HUES64 (cell line): ENCODE measurements around the gene COA8.

Experiments used
- H3K27ac ChIP-seq: 2 replicates; pipeline ENCODE4 v1.7.0; 2013; ENCODE audit warnings: low read depth, low read length, inconsistent platforms
- H3K27me3 ChIP-seq: 2 replicates; pipeline ENCODE4 v1.6.1; 2013; ENCODE audit warnings: mild to moderate bottlenecking, low read length; ENCODE audit not compliant: insufficient read depth
- H3K36me3 ChIP-seq: 2 replicates; pipeline ENCODE4 v1.6.1; 2013; ENCODE audit warnings: mild to moderate bottlenecking, low read length; ENCODE audit not compliant: insufficient read depth
- H3K4me1 ChIP-seq: 2 replicates; pipeline ENCODE4 v1.6.1; 2013; ENCODE audit warnings: mild to moderate bottlenecking, low read length, moderate library complexity; ENCODE audit not compliant: insufficient read depth
- H3K4me3 ChIP-seq: 2 replicates; pipeline ENCODE4 v1.5.1; 2013; ENCODE audit warnings: mild to moderate bottlenecking, low read length, moderate library complexity
- H3K9ac ChIP-seq: 2 replicates; pipeline ENCODE4 v1.6.1; 2013; ENCODE audit warnings: mild to moderate bottlenecking, low read depth, low read length
- H3K9me3 ChIP-seq: 2 replicates; pipeline ENCODE4 v1.6.1; 2013; ENCODE audit warnings: low read depth, low read length; ENCODE audit not compliant: insufficient read depth
- WGBS: fragments of 150-250, 120-280 bp; methylation state at CpG from one replicate; pipeline ENCODE4 v1.1.7; 2013; ENCODE audit warnings: missing lambda C conversion rate; 5-methylcytosine and 5-hydroxymethylcytosine counted together

The COA8 gene

DNA sequence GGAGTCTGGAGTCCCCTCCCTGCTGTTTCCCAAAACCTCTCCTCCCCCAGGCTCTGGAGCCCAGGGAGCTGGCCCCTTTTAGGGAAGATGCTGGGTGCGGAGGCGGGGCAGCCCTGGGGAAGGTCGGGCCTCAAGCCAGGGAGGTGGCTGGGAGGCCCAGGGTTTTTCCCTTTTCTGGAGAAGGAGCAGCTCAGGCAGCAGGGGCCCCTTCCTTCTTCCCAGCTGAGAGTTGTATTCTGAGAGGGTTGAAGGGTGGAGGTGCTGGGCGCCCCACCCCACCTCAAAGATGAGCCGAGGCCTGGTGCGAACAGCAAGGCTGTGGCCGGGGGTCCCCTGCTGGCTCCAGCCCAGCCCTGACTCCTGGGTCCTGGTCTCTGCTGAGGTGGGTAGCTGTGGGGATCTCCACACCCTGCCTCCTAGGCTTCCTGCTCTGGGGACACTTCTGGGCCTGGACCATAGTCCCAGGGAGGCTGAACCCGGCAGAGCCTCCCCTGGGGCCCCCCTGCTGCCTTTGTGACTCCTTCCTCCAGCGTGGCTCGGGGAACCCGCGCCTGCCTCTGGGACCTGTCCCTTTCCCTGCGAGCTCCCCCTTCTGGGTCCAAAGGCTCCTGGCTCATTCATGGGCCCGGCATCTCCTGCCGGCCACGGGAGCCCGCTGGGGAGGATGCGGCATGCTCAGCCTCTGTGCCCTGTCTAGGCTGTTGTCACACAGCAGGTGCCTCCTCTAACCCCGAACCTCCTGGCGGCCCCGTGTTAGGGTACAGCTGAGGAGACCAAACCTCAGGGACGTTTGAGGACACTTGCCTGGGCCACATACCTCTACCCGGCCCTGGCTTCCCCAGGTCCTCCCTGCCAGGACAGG, 29.4 kb upstream of the COA8 start:
- Histone ChIP-seq H3K9me3 (no peaks in the 10 kb centered on the region), H3K27ac (no peak overlapping the region), H3K9ac (no peak overlapping the region), H3K4me1 (peaks cover 2% of the 10 kb centered on the region; the same call in 1 of the 2 replicates), H3K27me3 (no peaks in the 10 kb centered on the region), H3K4me3 (no peak overlapping the region), H3K36me3 (peaks cover 22% of the 10 kb centered on the region; the same call in 1 of the 2 replicates)
- 94% methylated on average over 23 of the region's 23 CpGs for whole genome bisulfite sequencing

DNA sequence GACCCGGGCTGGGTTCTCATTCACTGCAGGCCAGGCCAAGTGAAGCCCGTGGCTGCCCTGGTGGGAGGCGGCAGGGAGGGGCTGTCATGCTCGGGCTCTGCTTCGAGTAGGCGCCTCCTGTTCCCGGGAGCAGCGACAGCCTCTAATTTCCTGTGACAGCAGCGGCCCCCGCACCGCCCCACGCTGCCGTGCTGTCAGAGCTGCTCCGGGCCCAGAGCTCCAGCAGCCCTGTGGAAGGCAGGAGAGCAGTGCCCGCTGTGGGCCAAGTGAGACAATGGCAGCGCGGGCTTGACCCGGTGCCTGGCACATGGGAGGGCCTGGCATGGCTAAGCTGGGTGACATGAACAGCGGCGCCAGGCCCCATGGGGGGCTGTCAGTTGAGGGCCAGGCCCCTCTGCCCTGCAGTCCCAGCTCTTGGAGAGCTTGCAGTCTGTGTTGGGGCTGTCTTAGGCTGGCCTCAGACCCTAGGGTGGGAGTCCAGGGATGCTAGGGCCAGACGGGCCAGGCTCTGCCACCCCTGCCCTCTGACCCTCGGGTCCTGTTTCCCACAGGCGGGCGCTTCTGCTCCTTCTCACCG, 28.7 kb upstream of the COA8 start:
- peaks cover 2% of the 10 kb centered on the region; the same call in 1 of the 2 replicates for H3K4me1 ChIP-seq
- no peak overlapping the region for H3K9ac ChIP-seq
- no peaks in the 10 kb centered on the region for H3K27me3 ChIP-seq
- H3K4me3 ChIP-seq: no peak overlapping the region
- 95% methylated on average over 25 of the region's 25 CpGs for WGBS
- H3K9me3 ChIP-seq: no peaks in the 10 kb centered on the region
- peaks cover 22% of the 10 kb centered on the region; the same call in 1 of the 2 replicates for H3K36me3 ChIP-seq
- H3K27ac ChIP-seq: no peak overlapping the region

DNA sequence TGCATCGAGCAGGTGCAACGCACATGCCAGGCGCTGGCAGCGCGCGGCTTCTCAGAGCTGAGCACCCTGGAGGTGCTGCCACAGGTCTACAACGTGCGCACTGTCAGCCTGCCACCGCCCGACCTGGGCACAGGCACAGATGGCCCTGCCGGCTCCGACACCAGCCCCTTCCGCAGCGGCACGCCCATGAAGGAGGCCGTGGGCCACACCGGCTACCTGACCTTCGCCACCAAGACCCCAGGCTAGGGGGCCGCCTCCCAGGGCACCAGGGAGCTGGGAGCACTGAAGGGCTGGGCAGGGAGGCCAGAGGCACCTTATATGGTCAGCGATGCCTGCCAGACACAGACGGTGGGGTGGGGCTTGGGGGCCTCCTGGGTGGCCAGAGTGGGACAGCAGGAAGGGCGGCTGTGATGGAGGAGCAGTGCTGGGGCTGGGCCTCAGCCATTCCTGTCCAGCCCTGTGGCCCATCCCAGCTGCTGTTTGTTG, 28.1 kb upstream of the COA8 start:
- WGBS: 95% methylated on average over 22 of the region's 22 CpGs
- Histone ChIP-seq H3K27ac (no peak overlapping the region), H3K36me3 (peaks cover 22% of the 10 kb centered on the region; the same call in 1 of the 2 replicates), H3K4me1 (peaks cover 2% of the 10 kb centered on the region; the same call in 1 of the 2 replicates), H3K9ac (no peak overlapping the region), H3K27me3 (no peaks in the 10 kb centered on the region), H3K4me3 (no peak overlapping the region), H3K9me3 (no peaks in the 10 kb centered on the region)

DNA sequence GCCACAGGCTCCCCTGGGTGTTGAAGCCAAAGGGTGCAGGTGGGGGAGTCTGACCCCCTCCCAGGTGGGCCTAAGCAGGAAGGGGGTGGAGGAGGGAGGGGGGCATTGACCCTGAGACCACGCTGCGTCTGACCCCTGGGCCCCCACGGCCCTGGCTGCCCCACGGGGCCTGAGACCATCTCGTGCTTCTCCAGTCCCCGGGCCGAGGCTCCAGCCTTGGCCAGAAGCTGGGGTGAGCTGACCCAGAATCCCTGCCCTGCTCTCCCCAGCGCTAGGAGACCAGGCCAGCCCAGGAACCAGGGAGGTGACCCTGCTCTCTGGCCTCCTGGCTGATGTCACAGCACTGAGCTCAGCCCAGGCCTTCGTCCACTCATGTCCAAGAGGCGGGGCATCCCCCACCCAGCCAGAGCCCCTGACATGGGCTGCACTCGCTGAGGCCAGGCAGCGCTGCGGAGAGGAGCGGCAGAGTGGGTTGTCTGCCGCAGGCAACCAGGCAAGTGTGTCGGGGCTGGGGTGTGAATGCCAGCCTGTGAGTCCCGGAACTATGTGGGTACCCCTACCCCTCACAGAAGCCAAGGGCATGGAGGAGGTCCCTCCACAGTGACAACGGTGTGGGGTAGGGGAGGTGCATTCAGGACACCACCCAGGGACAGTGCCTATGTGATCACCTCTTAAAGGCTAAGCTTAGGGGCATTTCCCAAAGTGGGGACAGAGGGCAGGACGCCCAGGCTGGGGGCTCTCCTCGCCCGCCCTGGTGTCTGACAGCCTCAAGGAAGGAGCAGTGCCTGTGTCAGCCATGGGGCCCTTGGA, 27.5 kb upstream of the COA8 start:
- Histone ChIP-seq H3K9me3 (no peaks in the 10 kb centered on the region), H3K36me3 (peaks cover 22% of the 10 kb centered on the region; the same call in 1 of the 2 replicates), H3K4me1 (no peaks in the 10 kb centered on the region), H3K27ac (no peak overlapping the region), H3K4me3 (no peak overlapping the region), H3K9ac (no peak overlapping the region), H3K27me3 (no peaks in the 10 kb centered on the region)
- 94% methylated on average over 21 of the region's 21 CpGs for WGBS

DNA sequence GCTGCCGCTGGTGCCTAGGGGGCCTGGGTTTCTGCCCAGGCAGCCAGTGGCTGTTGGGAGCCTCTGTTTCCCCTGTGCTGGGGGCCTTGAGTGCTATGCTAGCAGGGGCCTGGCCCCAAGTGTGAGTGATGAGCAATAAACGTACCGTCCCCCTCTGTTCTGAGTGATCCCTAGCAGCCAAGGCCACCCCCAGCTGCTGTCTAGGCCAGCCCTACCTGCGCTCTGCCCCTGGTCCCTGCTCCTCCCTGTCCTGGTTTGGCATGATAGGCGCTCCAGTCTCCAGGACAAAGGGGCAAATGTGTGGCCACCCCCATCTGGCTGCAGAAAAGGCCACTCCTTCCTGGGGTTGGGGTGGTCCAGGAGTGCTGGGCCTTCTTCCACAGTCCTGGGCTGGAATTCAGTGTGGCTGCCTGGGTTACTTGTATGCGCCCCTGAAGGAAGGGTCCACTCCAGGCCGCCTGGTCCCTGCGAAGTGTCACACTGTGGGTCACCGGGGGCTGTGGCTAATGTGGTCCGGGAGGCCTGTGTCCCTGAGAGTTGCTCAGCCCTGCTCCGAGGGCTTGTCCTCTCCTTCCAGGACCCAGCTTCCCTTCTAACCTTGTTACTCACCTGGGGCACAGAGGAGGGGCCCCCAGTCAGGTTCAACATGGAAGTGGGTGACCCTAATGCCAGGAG, 26.7 kb upstream of the COA8 start:
- H3K36me3 ChIP-seq: peaks cover 22% of the 10 kb centered on the region; the same call in 1 of the 2 replicates
- H3K4me3 ChIP-seq: no peak overlapping the region
- H3K9me3 ChIP-seq: no peaks in the 10 kb centered on the region
- 93% methylated on average over 11 of the region's 11 CpGs for WGBS
- no peaks in the 10 kb centered on the region for H3K27me3 ChIP-seq
- H3K27ac ChIP-seq: no peak overlapping the region
- H3K9ac ChIP-seq: no peak overlapping the region
- peaks cover 4% of the 10 kb centered on the region; the same call in 1 of the 2 replicates for H3K4me1 ChIP-seq

DNA sequence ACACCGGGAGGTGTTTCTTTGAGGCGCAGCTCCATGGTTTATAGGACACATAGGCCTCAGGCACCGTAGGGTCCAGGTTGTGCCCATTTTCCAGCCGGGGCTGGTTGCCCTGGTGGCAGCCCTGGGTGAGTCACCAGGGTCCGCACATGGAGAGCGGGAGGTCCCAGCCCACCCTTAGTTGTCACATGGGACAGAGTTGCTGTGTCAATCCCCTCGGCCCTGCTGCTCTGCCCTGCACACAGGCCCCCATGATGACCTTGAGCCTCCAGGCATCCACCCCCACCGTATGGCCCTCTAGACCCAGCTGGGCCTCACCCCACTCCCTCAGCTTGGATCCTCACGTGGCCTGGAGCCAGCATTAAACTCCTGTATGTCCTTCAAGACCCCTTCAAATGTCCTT, 26.1 kb upstream of the COA8 start:
- Histone ChIP-seq H3K4me1 (peaks cover 7% of the 10 kb centered on the region), H3K27ac (no peak overlapping the region), H3K9me3 (no peaks in the 10 kb centered on the region), H3K4me3 (no peak overlapping the region), H3K27me3 (no peaks in the 10 kb centered on the region), H3K36me3 (peaks cover 22% of the 10 kb centered on the region; the same call in 1 of the 2 replicates), H3K9ac (no peak overlapping the region)
- 87% methylated on average over 9 of the region's 9 CpGs for WGBS

DNA sequence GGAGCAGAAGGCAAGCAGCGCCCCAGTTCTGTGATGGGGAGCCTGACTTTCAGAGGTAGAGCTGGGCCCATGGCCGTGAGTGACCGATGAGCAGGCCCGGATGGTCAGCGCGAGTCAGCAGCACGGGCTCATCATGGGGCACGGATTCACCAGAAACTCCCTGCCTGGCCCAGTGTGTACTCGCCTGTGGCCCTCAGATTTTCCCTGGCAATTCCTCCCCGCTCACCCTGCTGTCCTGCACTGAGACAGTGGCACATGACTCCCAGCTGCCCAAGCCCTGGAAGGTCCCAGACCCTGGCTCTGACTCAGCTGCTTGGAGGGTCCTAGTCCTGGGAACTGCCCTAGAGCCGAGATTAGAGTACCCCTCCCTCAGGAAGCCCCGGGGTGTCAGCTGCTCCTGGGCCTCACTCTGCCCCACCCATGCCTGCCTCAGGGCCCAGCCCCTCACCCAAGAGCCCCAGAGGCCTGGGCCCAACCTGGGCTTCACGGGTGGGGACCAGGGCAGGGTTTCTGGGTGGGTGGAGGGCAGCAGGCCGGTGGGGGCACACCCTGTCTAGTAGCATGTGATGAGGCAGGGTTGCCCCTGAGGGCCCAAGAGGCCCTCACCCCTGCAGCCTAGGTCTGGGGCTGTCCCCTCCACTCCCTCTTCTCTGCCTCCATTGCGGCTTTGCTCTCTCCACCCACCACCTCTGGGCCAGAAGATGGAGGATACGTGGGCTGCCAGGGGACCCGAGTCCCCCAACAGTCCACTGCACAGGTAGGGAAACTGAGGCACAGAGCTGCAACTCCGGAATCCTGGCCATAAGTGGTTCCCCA, 25.4 kb upstream of the COA8 start:
- WGBS: 72% methylated on average over 18 of the region's 18 CpGs
- Histone ChIP-seq H3K9ac (no peak overlapping the region), H3K27ac (no peak overlapping the region)

DNA sequence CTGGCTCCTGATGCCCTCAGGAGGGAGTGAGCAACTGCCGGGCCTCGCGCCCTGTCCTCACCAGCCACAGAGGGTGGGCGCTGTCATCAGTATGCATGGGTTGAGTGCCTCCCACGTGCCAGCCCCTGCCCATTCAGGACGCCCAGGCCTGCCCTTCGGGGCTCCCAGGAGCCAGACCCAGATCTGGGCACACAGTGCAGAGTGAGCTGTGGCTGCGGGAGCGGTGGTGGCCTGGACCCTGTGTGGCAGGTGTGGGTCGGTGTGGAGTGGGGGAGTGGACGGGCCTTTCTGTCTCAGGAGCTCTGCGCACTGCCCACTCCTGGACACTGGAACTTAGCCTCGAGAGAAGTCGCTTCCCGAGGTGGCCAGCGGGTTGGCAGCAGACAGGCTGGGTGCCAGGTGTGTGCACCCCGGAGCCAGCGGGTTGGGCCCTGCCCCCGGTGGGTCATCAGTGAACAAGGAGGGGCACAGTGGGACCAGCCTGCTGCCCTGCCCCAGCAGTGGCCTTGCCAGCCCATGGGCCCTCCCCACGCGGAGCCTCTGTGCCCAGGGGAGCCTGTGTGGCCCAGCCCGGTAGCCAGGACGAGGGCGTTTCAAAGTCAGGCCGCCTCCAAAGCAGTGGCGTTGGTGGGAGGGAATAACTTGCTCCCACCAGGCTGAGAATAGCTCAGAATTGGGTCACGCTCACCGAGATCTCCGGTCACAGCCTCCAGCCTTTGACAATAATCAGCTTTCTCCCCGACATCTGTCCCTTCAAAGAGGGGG, 24.3 kb upstream of the COA8 start:
- no peak overlapping the region for H3K9ac ChIP-seq
- H3K36me3 ChIP-seq: peaks cover 13% of the 10 kb centered on the region; the same call in 1 of the 2 replicates
- WGBS: 79% methylated on average over 30 of the region's 30 CpGs
- H3K9me3 ChIP-seq: no peaks in the 10 kb centered on the region
- no peak overlapping the region for H3K27ac ChIP-seq
- no peaks in the 10 kb centered on the region for H3K27me3 ChIP-seq
- H3K4me3 ChIP-seq: no peak overlapping the region
- peaks cover 22% of the 10 kb centered on the region for H3K4me1 ChIP-seq

More for the DNA sequence above, 25.4 kb upstream of the COA8 start:
- H3K4me1 ChIP-seq: peaks cover 14% of the 10 kb centered on the region
- no peaks in the 10 kb centered on the region for H3K27me3 ChIP-seq
- H3K4me3 ChIP-seq: no peak overlapping the region
- H3K9me3 ChIP-seq: no peaks in the 10 kb centered on the region
- H3K36me3 ChIP-seq: peaks cover 19% of the 10 kb centered on the region; the same call in 1 of the 2 replicates

DNA sequence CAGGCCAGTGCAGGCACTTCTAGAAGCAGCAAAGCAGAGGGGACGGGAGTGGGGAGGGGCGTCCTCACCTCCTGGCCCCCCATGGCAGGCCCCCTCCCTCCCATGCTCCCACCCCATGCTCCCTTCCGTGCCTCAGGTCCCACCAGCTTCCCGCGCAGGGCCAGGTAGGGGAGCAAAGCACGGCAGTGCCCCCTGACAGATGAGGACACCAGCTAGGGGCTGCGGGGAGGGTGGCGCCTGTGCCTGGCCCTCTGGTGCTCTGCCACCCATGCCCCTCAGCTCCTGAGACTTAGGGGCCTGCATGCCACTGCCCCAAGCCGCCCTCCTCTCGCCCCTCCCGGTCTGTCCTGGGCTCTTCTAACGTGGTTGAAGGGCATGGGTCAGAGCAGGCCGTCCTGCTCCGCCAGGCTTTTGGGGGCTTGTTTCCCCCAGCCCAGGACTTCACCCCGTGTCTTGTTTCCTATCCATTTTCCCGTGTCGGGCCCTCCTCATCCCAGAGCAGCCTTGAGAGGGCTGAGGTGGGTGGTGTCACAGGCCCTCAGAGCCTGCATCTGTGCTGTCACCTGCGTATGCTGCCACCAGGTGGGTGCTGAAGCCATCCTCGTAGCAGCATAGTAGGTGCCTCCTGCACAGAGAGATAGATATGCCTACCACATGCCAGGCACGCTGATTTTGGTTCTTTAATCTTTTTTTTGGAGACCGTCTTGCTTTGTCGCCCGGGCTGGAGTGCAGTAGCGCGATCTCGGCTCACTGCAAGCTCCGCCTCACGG, 23.5 kb upstream of the COA8 start:
- Histone ChIP-seq H3K9me3 (no peaks in the 10 kb centered on the region), H3K36me3 (peaks cover 8% of the 10 kb centered on the region; the same call in 1 of the 2 replicates), H3K9ac (no peak overlapping the region), H3K27ac (no peak overlapping the region), H3K27me3 (no peaks in the 10 kb centered on the region), H3K4me1 (peaks cover 28% of the 10 kb centered on the region), H3K4me3 (no peak overlapping the region)
- 82% methylated on average over 28 of the region's 28 CpGs for WGBS
